Esophagus (tissue), 2 donors: ENCODE results near the gene CHMP6. TPM values are rescaled to one million over a fixed set of nuclear protein-coding genes. Genes with fewer than 3 reads are reported as not detected.

Experiments used
- H3K27ac ChIP-seq, 2 donors: one replicate each; pipeline ENCODE4 v1.5.1; 2013; ENCODE audit warnings: low read depth in 2 of 2, mild to moderate bottlenecking in 2 of 2, inconsistent platforms in 1 of 2, low read length in 1 of 2, moderate library complexity in 1 of 2
- H3K27me3 ChIP-seq, 2 donors: one replicate each; pipeline ENCODE4 v1.6.1; 2013; ENCODE audit warnings: low read length in 2 of 2, control low read depth in 1 of 2, mild to moderate bottlenecking in 1 of 2; ENCODE audit not compliant: insufficient read depth in 2 of 2, control insufficient read depth in 1 of 2
- H3K36me3 ChIP-seq, 2 donors: one replicate each; pipeline ENCODE4 v1.6.1; 2013; ENCODE audit warnings: low read length in 1 of 2; ENCODE audit not compliant: control insufficient read depth in 2 of 2, insufficient read depth in 2 of 2
- H3K4me1 ChIP-seq, 2 donors: one replicate each; pipeline ENCODE4 v1.6.1; 2013; ENCODE audit warnings: low read length in 1 of 2; ENCODE audit not compliant: control insufficient read depth in 2 of 2, insufficient read depth in 2 of 2
- H3K4me3 ChIP-seq, 2 donors: one replicate each; pipeline ENCODE4 v1.5.1; 2013; ENCODE audit warnings: low read length in 2 of 2, mild to moderate bottlenecking in 2 of 2, low read depth in 1 of 2, moderate library complexity in 1 of 2
- H3K9me3 ChIP-seq, 2 donors: one replicate each; pipeline ENCODE4 v1.6.1; 2013; ENCODE audit warnings: mild to moderate bottlenecking in 2 of 2, low read depth in 1 of 2, low read length in 1 of 2, moderate library complexity in 1 of 2; ENCODE audit not compliant: control insufficient read depth in 2 of 2, insufficient read depth in 1 of 2
- WGBS, 2 donors: extraction: QIAGEN DNeasy Blood & Tissue Kit; methylation state at CpG; one replicate each; pipeline ENCODE4 v1.1.7; 2013; 5-methylcytosine and 5-hydroxymethylcytosine counted together
- polyA plus RNA-seq, 2 donors: library from polyadenylated mRNA; stranded (reverse); fragments of 200-250 nt; gene quantifications; one replicate each; pipeline ENCODE4 v1.2.3, GENCODE V29; 2013
- donor health status: healthy with polysubstance abuse.
- donor health status: Bipolar disorder and iron deficiency.

CHMP6 gene
- polyA plus RNA-seq, 2 donors = 21.5 to 26.7 TPM

DNA sequence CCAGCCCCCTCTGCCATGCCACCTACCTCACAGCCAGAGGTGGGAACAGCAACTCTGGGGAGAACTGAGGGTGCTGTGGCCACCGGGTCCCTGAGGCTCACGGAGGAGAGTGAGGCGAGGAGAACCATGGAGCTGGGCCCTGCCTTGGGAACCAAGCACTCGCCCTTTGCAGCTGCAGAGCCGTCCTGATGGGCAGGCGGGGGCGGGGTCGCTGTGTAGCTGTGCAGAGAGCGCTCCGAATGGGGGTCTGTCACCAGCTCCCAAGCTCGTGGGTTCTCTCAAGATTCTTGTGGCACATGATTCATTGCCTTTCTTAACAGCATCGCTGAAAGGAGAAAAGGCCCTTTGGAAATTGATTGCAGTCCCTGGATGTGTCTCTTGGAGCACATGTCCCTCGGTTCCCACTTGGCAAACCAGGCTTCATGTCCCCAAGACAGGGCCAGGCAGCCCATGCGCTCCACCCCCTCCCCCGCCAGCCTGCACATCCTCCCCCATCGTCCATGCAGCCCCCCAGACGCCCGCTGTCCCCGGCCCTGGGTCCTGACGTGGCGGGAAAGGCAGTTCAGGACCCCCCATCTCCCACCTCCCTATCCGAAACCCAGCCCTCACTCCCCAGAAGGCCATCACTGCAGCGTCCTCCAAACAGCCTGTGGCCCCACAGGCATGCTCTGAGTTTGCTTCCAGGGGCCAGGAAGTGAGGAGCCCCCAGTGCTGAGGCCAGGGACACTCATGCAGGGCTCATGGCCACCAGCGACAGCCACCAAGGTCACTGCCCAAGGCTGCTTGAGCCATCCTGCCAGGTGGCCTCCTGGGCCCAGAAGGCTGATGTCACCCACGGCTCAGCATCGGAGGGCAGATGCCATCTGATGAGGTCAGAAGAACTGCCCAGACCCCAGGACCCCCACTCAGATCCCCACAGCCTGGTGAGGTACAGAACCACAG is 20.6 kb upstream of the CHMP6 start:
- H3K27me3 ChIP-seq = peaks cover 0 to 8% of the 10 kb centered on the region in 2 donors
- 55 to 56% methylated on average over 25 to 26 of the region's 26 CpGs for WGBS, 2 donors
- peaks cover 0 to 2% of the 10 kb centered on the region in 2 donors for H3K36me3 ChIP-seq
- no peak overlapping the region for H3K27ac ChIP-seq
- H3K4me1 ChIP-seq = peaks cover 0 to 19% of the 10 kb centered on the region in 2 donors
- H3K4me3 ChIP-seq = no peak overlapping the region
- no peaks in the 10 kb centered on the region for H3K9me3 ChIP-seq

GRCh38 chr17:80971704-80972304 is 19.8 kb upstream of the CHMP6 start:
- H3K4me1 ChIP-seq = peaks cover 0 to 19% of the 10 kb centered on the region in 2 donors
- no peaks in the 10 kb centered on the region for H3K9me3 ChIP-seq
- no peaks in the 10 kb centered on the region for H3K36me3 ChIP-seq
- 79 to 83% methylated on average over 12 to 13 of the region's 13 CpGs for WGBS, 2 donors
- no peak overlapping the region for H3K27ac ChIP-seq
- H3K4me3 ChIP-seq = no peak overlapping the region
- peaks cover 0 to 8% of the 10 kb centered on the region in 2 donors for H3K27me3 ChIP-seq

DNA sequence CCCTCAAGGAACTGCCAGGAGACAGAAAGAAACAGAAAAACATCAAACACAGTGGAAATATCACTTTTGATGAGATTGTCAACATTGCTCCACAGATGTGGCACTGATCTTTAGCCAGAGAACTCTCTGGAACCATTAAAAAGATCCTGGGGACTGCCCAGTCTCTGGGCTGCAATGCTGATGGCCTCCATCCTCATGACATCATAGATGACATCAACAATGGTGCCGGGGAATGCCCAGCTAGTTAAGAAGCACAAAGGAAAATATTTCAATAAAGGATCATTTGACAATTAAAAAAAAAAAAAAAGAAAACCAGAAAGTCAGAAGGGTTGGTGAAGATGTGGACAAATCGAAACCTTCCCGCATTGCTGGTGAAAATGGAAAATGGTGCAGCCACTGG is 14.9 kb upstream of the CHMP6 start:
- H3K36me3 ChIP-seq = no peaks in the 10 kb centered on the region
- no peak overlapping the region for H3K4me3 ChIP-seq
- H3K27ac ChIP-seq = no peak overlapping the region
- no peaks in the 10 kb centered on the region for H3K9me3 ChIP-seq
- H3K27me3 ChIP-seq = no peaks in the 10 kb centered on the region
- 84 to 88% methylated on average over 3 of the region's 3 CpGs for WGBS, 2 donors
- H3K4me1 ChIP-seq = peaks cover 0 to 4% of the 10 kb centered on the region in 2 donors

DNA sequence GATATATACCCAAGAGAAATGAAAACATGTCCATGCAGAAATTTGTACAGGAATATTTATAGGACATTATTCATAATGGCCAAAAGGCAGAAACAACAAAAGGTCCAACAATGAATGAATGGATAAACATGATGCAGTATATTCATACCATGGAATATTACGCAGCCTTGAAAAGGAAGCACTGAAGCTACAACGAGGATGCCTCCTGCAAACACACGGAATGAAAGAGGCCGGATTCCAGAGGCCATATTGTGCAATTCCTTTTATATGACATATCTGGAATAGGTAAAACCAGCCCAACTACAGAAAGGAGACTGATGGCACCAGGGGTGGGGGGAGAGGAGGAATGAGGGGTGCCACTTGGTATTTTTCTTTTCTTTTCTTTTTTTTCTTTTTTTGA is 14.5 kb upstream of the CHMP6 start:
- Histone ChIP-seq H3K27ac (no peak overlapping the region), H3K4me3 (no peak overlapping the region), H3K4me1 (peaks cover 0 to 4% of the 10 kb centered on the region in 2 donors), H3K36me3 (no peaks in the 10 kb centered on the region), H3K9me3 (no peaks in the 10 kb centered on the region), H3K27me3 (no peaks in the 10 kb centered on the region)
- 86 to 89% methylated on average over 4 of the region's 4 CpGs for WGBS, 2 donors

DNA sequence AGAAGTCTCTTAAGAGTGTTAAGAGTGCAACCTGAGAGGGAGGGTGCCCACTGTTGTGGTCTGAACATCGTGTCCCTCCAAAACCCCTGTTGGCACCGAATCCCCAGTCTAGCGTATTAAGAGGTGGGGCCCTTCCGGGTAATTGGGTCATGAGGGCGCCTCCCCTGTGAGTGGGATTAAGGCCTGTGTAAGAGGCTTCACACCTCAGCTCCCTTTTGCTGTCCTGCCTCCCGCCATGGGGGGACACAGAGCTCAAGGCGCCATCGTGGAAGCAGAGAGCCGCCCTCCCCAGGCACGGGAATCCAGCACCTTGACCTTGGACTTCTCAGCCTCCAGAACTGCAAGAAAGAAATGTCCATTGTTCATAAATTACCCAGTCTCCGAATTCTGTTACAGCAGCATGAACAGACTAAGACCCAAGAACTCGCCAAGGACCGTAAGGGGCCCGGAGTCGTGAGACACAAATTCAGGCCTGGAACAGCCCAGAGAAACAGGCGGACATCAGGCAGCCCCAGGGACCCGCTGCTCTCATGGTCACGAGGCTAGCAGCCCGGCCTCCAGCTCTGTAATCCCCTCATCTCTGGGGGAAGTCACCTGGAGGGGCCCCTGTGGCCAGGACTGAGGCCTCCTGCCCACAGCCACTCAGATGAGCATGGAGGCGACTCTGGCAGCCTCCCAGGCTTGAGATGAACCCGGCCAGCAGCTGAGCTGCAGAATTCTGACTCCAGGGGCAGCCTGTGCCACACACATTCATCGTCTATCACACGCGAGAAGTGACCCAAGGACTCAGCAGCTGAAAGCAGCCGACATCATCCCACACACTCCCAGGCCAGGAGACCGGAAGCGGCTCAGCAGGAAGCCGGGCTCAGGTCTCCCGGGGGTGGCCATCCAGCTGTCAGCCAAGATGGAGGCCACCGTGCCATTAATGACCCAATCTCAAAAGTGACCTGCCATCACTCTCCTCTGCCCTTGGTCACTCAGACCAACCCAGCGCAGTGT is 12.8 kb upstream of the CHMP6 start:
- Histone ChIP-seq H3K27ac (no peak overlapping the region), H3K36me3 (no peaks in the 10 kb centered on the region), H3K27me3 (no peaks in the 10 kb centered on the region), H3K9me3 (no peaks in the 10 kb centered on the region), H3K4me1 (peaks cover 0 to 4% of the 10 kb centered on the region in 2 donors), H3K4me3 (no peak overlapping the region)
- WGBS, 2 donors = 83 to 87% methylated on average over 31 of the region's 31 CpGs

- Histone ChIP-seq H3K27ac (no peak overlapping the region), H3K4me1 (peaks cover 0 to 4% of the 10 kb centered on the region in 2 donors), H3K9me3 (no peaks in the 10 kb centered on the region), H3K4me3 (no peak overlapping the region), H3K36me3 (no peaks in the 10 kb centered on the region), H3K27me3 (no peaks in the 10 kb centered on the region)
- 78 to 81% methylated on average over 26 of the region's 26 CpGs for WGBS, 2 donors
Measured at GRCh38 chr17:80979547-80980378, 11.9 kb upstream of the CHMP6 start.

DNA sequence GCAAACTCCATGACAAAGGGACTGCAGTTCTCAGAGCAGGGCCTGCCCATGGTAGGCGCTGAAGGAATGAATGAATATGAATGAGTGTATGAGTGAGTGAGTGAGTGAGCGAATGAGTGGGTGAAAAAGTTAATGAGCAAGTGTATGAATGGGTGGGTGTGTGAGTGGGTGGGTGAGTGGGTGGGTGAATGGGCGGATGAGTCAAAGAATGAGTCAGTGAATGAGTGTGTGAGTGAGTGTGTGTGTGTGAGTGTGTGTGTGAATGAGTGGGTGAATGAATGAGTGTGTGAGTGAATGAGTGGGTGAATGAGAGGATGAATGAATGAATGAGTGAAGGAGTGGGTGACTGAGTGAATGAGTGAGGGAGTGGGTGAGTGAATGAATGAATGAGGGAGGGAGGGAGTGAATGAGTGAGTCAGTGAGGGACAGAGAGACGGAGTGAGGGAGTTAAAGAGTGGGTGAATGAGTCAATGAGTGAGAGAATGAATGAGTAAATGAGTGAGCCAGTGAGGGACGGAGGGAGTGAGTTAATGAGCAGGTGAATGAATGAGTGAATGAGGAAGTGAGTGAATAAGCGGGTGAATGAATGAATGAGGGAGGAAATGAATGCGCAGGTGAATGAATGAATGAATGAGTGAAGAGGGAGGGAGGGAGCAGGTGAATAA is 11.1 kb upstream of the CHMP6 start:
- no peaks in the 10 kb centered on the region for H3K36me3 ChIP-seq
- H3K27me3 ChIP-seq = no peaks in the 10 kb centered on the region
- 46 to 48% methylated on average over 7 of the region's 7 CpGs for WGBS, 2 donors
- no peak overlapping the region for H3K27ac ChIP-seq
- peaks cover 0 to 4% of the 10 kb centered on the region in 2 donors for H3K4me1 ChIP-seq
- H3K4me3 ChIP-seq = no peak overlapping the region
- H3K9me3 ChIP-seq = no peaks in the 10 kb centered on the region

DNA sequence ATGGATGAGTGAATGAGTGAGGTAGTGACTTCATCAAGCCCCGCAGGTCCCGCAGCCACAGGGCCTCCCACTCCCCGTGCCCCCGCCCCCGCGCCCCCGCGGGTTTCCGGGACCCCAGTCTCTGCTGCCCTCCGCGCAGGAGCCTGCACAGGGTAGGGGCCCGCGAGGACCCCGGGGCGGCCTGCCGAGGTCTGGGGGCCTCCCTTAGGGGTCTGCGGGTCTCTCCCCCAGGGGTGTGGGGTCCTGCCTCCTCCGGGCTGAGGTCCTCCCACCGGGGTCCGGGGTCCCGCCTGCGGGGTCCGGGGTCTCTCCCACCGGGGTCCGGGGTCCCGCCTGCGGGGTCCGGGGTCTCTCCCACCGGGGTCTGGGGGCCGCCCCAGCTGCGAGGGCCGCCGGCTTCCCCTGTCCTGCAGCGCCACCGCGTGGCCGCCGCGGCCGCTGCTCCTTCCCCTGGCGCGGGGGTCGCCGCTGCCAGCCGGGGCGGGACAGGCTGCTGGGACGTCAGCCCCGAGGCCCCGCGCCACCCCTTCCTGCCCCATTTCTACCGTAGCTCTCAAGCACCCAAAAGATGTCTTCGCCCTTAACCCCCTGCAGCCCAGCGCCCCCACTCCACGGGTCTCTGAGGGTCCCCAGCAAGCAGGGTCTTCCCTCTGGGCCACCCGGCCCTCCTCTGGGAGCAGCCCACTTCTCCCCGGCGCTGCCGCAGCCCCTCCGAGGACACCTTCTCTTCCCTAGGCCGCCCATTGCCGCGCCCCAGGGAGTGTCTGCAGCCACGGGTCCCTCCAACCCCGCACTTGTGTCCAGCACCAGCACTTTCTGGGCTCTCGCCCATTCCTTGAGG is 10.4 kb upstream of the CHMP6 start:
- H3K4me3 ChIP-seq = no peak overlapping the region
- WGBS, 2 donors = 7 to 14% methylated on average over 19 to 65 of the region's 65 CpGs
- no peaks in the 10 kb centered on the region for H3K36me3 ChIP-seq

More for the DNA sequence above, 10.4 kb upstream of the CHMP6 start:
- Histone ChIP-seq H3K27ac (no peak overlapping the region), H3K4me1 (peaks cover 0 to 4% of the 10 kb centered on the region in 2 donors), H3K9me3 (no peaks in the 10 kb centered on the region), H3K27me3 (no peaks in the 10 kb centered on the region)
